Large intestine (tissue), 3 donors: Measurements from ENCODE around the gene MGME1. TPM values are rescaled to one million over a fixed set of nuclear protein-coding genes. Genes with fewer than 3 reads are reported as not detected.

Experiments used
- DNase-seq, 2 donors: peaks; one replicate each; pipeline versions ENCODE4 v3.0.0 to v3.0.0-alpha.2; 2013
- H3K27ac ChIP-seq: one replicate; pipeline ENCODE4 v1.5.1; 2013; ENCODE audit warnings: low read length
- H3K27me3 ChIP-seq: 2 replicates; pipeline ENCODE4 v1.6.1; 2013; ENCODE audit warnings: low read length; ENCODE audit not compliant: control insufficient read depth, insufficient read depth
- H3K36me3 ChIP-seq: 2 replicates; pipeline ENCODE4 v1.6.1; 2013; ENCODE audit warnings: low read length; ENCODE audit not compliant: control insufficient read depth, insufficient read depth
- H3K4me1 ChIP-seq: one replicate; pipeline ENCODE4 v1.6.1; 2013; ENCODE audit warnings: low read length; ENCODE audit not compliant: control insufficient read depth, insufficient read depth
- H3K4me3 ChIP-seq: one replicate; pipeline ENCODE4 v1.5.1; 2013; ENCODE audit warnings: low read length
- H3K9me3 ChIP-seq: one replicate; pipeline ENCODE4 v1.6.1; 2013; ENCODE audit warnings: mild to moderate bottlenecking, low read depth, low read length, moderate library complexity; ENCODE audit not compliant: control insufficient read depth
- WGBS: methylation state at CpG from one replicate; pipeline ENCODE4 v1.1.5; 2013; ENCODE audit warnings: low lambda C conversion rate; ENCODE audit not compliant: insufficient coverage; 5-methylcytosine and 5-hydroxymethylcytosine counted together
- polyA plus RNA-seq: library from polyadenylated mRNA; unstranded; fragments of 120-200 nt; gene quantifications from one replicate; pipeline ENCODE4 v1.2.1, GENCODE V29; 2013

The MGME1 gene
- polyA plus RNA-seq, 1 donor: 33.3 TPM

- Histone ChIP-seq H3K4me1 (peaks cover 16% of the 10 kb centered on the region), H3K27me3 (no peaks in the 10 kb centered on the region), H3K4me3 (no peak overlapping the region), H3K9me3 (no peaks in the 10 kb centered on the region), H3K36me3 (no peaks in the 10 kb centered on the region), H3K27ac (no peak overlapping the region)
- no CpG with 5 or more reads among the region's 8 CpGs for WGBS
- no peak for DNase-seq
Observed at GRCh38 chr20:18004384-18005031, 35.7 kb downstream of the MGME1 start.

GRCh38 chr20:18005170-18005989 is 36.6 kb downstream of the MGME1 start:
- peak overlapping the region; percentile 37 for H3K27ac ChIP-seq
- no CpG with 5 or more reads among the region's 21 CpGs for WGBS
- DNase-seq: peak in 1 of 2 donors; percentile 42
- H3K27me3 ChIP-seq: no peaks in the 10 kb centered on the region
- no peak overlapping the region for H3K4me3 ChIP-seq
- no peaks in the 10 kb centered on the region for H3K36me3 ChIP-seq
- H3K4me1 ChIP-seq: peaks cover 16% of the 10 kb centered on the region
- H3K9me3 ChIP-seq: no peaks in the 10 kb centered on the region

- Histone ChIP-seq H3K4me1 (peaks cover 16% of the 10 kb centered on the region), H3K4me3 (no peak overlapping the region), H3K27me3 (no peaks in the 10 kb centered on the region), H3K36me3 (no peaks in the 10 kb centered on the region), H3K9me3 (no peaks in the 10 kb centered on the region), H3K27ac (no peak overlapping the region)
- no peak for DNase-seq
- no CpG with 5 or more reads among the region's 6 CpGs for WGBS
Observed at GRCh38 chr20:18005990-18006364, 37.2 kb downstream of the MGME1 start.

- Histone ChIP-seq H3K27ac (no peak overlapping the region), H3K4me3 (no peak overlapping the region), H3K4me1 (peaks cover 16% of the 10 kb centered on the region), H3K27me3 (no peaks in the 10 kb centered on the region), H3K9me3 (no peaks in the 10 kb centered on the region), H3K36me3 (no peaks in the 10 kb centered on the region)
- no peak for DNase-seq
- 40% methylated on average over 1 of the region's 7 CpGs for WGBS
Observed at GRCh38 chr20:18006684-18007083, 37.9 kb downstream of the MGME1 start.

GRCh38 chr20:18007534-18008292 is 38.9 kb downstream of the MGME1 start:
- peaks cover 16% of the 10 kb centered on the region for H3K4me1 ChIP-seq
- WGBS: no CpG with 5 or more reads among the region's 19 CpGs
- H3K9me3 ChIP-seq: no peaks in the 10 kb centered on the region
- no peak overlapping the region for H3K4me3 ChIP-seq
- H3K36me3 ChIP-seq: no peaks in the 10 kb centered on the region
- no peak for DNase-seq
- no peak overlapping the region for H3K27ac ChIP-seq
- H3K27me3 ChIP-seq: no peaks in the 10 kb centered on the region

GRCh38 chr20:18009116-18009515 is 40.3 kb downstream of the MGME1 start:
- Histone ChIP-seq H3K9me3 (no peaks in the 10 kb centered on the region), H3K4me1 (peaks cover 11% of the 10 kb centered on the region), H3K27me3 (no peaks in the 10 kb centered on the region), H3K27ac (peak overlapping the region; percentile 62), H3K36me3 (no peaks in the 10 kb centered on the region), H3K4me3 (no peak overlapping the region)
- no CpG with 5 or more reads among the region's 7 CpGs for WGBS
- DNase-seq: peak in 1 of 2 donors; percentile 64

GRCh38 chr20:18011482-18011881 is 42.7 kb downstream of the MGME1 start:
- Histone ChIP-seq H3K27ac (no peak overlapping the region), H3K4me3 (no peak overlapping the region)

GRCh38 chr20:18011951-18012645 is 43.3 kb downstream of the MGME1 start:
- DNase-seq: no peak
- H3K9me3 ChIP-seq: no peaks in the 10 kb centered on the region
- peaks cover 5% of the 10 kb centered on the region for H3K4me1 ChIP-seq
- no peaks in the 10 kb centered on the region for H3K36me3 ChIP-seq
- no peak overlapping the region for H3K4me3 ChIP-seq
- H3K27me3 ChIP-seq: no peaks in the 10 kb centered on the region
- no peak overlapping the region for H3K27ac ChIP-seq
- 98% methylated on average over 8 of the region's 21 CpGs for WGBS

More at GRCh38 chr20:18011482-18011881, 42.7 kb downstream of the MGME1 start:
- Histone ChIP-seq H3K9me3 (no peaks in the 10 kb centered on the region), H3K27me3 (no peaks in the 10 kb centered on the region), H3K36me3 (no peaks in the 10 kb centered on the region), H3K4me1 (peaks cover 5% of the 10 kb centered on the region)
- DNase-seq: no peak
- 100% methylated on average over 7 of the region's 14 CpGs for WGBS

GRCh38 chr20:18012901-18013300 is 44.1 kb downstream of the MGME1 start:
- no CpG with 5 or more reads among the region's 2 CpGs for WGBS
- no peaks in the 10 kb centered on the region for H3K27me3 ChIP-seq

GRCh38 chr20:18014411-18014810 is 45.6 kb downstream of the MGME1 start:
- no peak overlapping the region for H3K4me3 ChIP-seq
- H3K36me3 ChIP-seq: no peaks in the 10 kb centered on the region
- no peaks in the 10 kb centered on the region for H3K27me3 ChIP-seq
- H3K4me1 ChIP-seq: no peaks in the 10 kb centered on the region
- WGBS: 100% methylated on average over 4 of the region's 6 CpGs
- DNase-seq: no peak
- no peak overlapping the region for H3K27ac ChIP-seq
- H3K9me3 ChIP-seq: no peaks in the 10 kb centered on the region

More at GRCh38 chr20:18012901-18013300, 44.1 kb downstream of the MGME1 start:
- no peak for DNase-seq
- H3K9me3 ChIP-seq: no peaks in the 10 kb centered on the region
- H3K4me3 ChIP-seq: no peak overlapping the region
- peaks cover 5% of the 10 kb centered on the region for H3K4me1 ChIP-seq
- no peaks in the 10 kb centered on the region for H3K36me3 ChIP-seq
- H3K27ac ChIP-seq: no peak overlapping the region
